NCI-H2196 (cell line): ENCODE measurements around the gene RNASET2.
"Not testable (repeated sequence)": the region's sequence is repeated elsewhere in the genome, so short reads cannot be mapped to it uniquely, and the experiment has no call there.

Source experiments
- DNase-seq: peaks from one replicate; lab custom pipeline; 2025; ENCODE audit not compliant: unreplicated experiment; lab: John Stamatoyannopoulos, UW

Gene RNASET2

GRCh38 chr6:166905505-166906134, 50.7 kb downstream of the RNASET2 start:
- no peak for DNase-seq

GRCh38 chr6:166905013-166905412, 51.3 kb downstream of the RNASET2 start:
- DNase-seq, result no peak

- DNase-seq, result no peak
These were observed 52.1 kb downstream of the RNASET2 start for GRCh38 chr6:166904101-166904746.

GRCh38 chr6:166903500-166903899, 52.9 kb downstream of the RNASET2 start:
- no peak for DNase-seq

GRCh38 chr6:166903027-166903426, 53.3 kb downstream of the RNASET2 start:
- DNase-seq, result no peak

GRCh38 chr6:166902211-166902755, 54.1 kb downstream of the RNASET2 start:
- no peak for DNase-seq

- DNase-seq, result no peak
These were observed 54.7 kb downstream of the RNASET2 start for GRCh38 chr6:166901626-166902025.

GRCh38 chr6:166900956-166901607, 55.3 kb downstream of the RNASET2 start:
- DNase-seq, result no peak

- DNase-seq, result no peak
These were observed 56.1 kb downstream of the RNASET2 start for GRCh38 chr6:166900130-166900708.

GRCh38 chr6:166898910-166899309, 57.4 kb downstream of the RNASET2 start:
- no peak for DNase-seq

- not testable (repeated sequence) for DNase-seq
These were observed 61.7 kb downstream of the RNASET2 start for GRCh38 chr6:166894614-166895013.

GRCh38 chr6:166892472-166892871, 63.9 kb downstream of the RNASET2 start:
- not testable (repeated sequence) for DNase-seq

GRCh38 chr6:166886773-166887172, 69.6 kb downstream of the RNASET2 start:
- DNase-seq, result not testable (repeated sequence)

- DNase-seq, result not testable (repeated sequence)
These were observed 71.4 kb downstream of the RNASET2 start for GRCh38 chr6:166884958-166885357.

- DNase-seq, result no peak
These were observed 76.8 kb downstream of the RNASET2 start for GRCh38 chr6:166879594-166879993.
